HepG2 (cell line): Measurements from ENCODE around the gene LYZL6. TPM values are rescaled to one million over a fixed set of nuclear protein-coding genes. Genes with fewer than 3 reads are reported as not detected.

Experiments
- ARNT2 ChIP-seq: sonication (generic); formaldehyde crosslinking; IDR thresholded peaks from 2 replicates; pipeline ENCODE4 v1.8.0; 2022; ENCODE audit warnings: mild to moderate bottlenecking, low read depth, missing genetic modification reagents, moderate library complexity
- GPN1 ChIP-seq: sonication (generic); formaldehyde crosslinking; IDR thresholded peaks from 2 replicates; pipeline ENCODE4 v1.5.1; 2020; ENCODE audit warnings: missing genetic modification reagents, borderline replicate concordance
- HDAC6 ChIP-seq: fragments of 200-600 bp; sonication (generic); IDR thresholded peaks from 2 replicates; pipeline ENCODE4 v1.7.0; 2017; ENCODE audit warnings: mild to moderate bottlenecking, antibody characterized with exemption, low read length, low read depth
- KDM6A ChIP-seq: IDR thresholded peaks from 2 replicates; pipeline ENCODE4 v1.6.1; 2016; ENCODE audit warnings: low read depth
- KLF11 ChIP-seq: IDR thresholded peaks from 2 replicates; pipeline ENCODE4 v1.6.1; 2016; ENCODE audit warnings: missing compliant biosample characterization
- MIER2 ChIP-seq: IDR thresholded peaks from 2 replicates; pipeline ENCODE4 v1.6.1; 2016; ENCODE audit warnings: missing biosample characterization, missing genetic modification reagents
- MTF2 ChIP-seq: sonication (generic); formaldehyde crosslinking; IDR thresholded peaks from 2 replicates; pipeline ENCODE4 v1.5.0; 2020; ENCODE audit warnings: missing genetic modification reagents, borderline replicate concordance
- NFIB ChIP-seq: sonication (generic); formaldehyde crosslinking; IDR thresholded peaks from 2 replicates; pipeline ENCODE4 v1.9.0; 2021; ENCODE audit warnings: missing genetic modification reagents, mild to moderate bottlenecking, borderline replicate concordance
- NR2F6 ChIP-seq, 2 experiments: IDR thresholded peaks; 2 replicates each; pipeline ENCODE4 v1.6.1; 2016; ENCODE audit warnings: antibody characterized with exemption in 1 of 2, mild to moderate bottlenecking in 1 of 2
- PHF5A ChIP-seq: IDR thresholded peaks from one replicate; pipeline ENCODE4 v1.6.1; 2018; ENCODE audit warnings: low read depth, missing genetic modification reagents; ENCODE audit not compliant: unreplicated experiment
- RARA ChIP-seq: IDR thresholded peaks from 2 replicates; pipeline ENCODE4 v1.6.1; 2016; ENCODE audit warnings: missing genetic modification reagents, missing compliant biosample characterization
- YEATS2 ChIP-seq: sonication (generic); formaldehyde crosslinking; IDR thresholded peaks from 2 replicates; pipeline ENCODE4 v1.4.0; 2020; ENCODE audit warnings: missing genetic modification reagents, borderline replicate concordance
- ZFP82 ChIP-seq: sonication (generic); formaldehyde crosslinking; IDR thresholded peaks from 2 replicates; pipeline ENCODE4 v1.5.1; 2020; ENCODE audit warnings: mild to moderate bottlenecking, missing genetic modification reagents, borderline replicate concordance
- ZNF530 ChIP-seq: sonication (generic); formaldehyde crosslinking; IDR thresholded peaks from 2 replicates; pipeline ENCODE4 v1.5.0; 2020; ENCODE audit warnings: low read depth, mild to moderate bottlenecking, missing genetic modification reagents
- ZNF777 ChIP-seq: sonication (generic); formaldehyde crosslinking; IDR thresholded peaks from 2 replicates; pipeline ENCODE4 v1.4.0; 2020; ENCODE audit warnings: missing genetic modification reagents
- ZNF891 ChIP-seq: sonication (generic); formaldehyde crosslinking; IDR thresholded peaks from 2 replicates; pipeline ENCODE4 v1.5.0; 2020; ENCODE audit warnings: mild to moderate bottlenecking, missing genetic modification reagents
- polyA plus RNA-seq, 8 experiments: library from polyadenylated mRNA; depleted of rRNA in 3 of 8; stranded (reverse) in 7 of 8; unstranded in 1 of 8; fragments of >200 nt; fragmentation: Illumina TruSeq in 4 of 8; extraction: Trizol in 4 of 8; gene quantifications; 2 replicates each; pipeline versions ENCODE4 v1.2.1 to v1.2.3, GENCODE V29; 2011 to 2016; ENCODE audit warnings: low read depth in 4 of 8, missing spikeins in 1 of 8, mixed read lengths in 1 of 8; ENCODE audit not compliant: insufficient read depth in 1 of 8
- total RNA-seq, 5 experiments: library from RNA; depleted of rRNA; stranded (reverse); fragments of >200 nt; fragmentation: Illumina TruSeq; extraction: Trizol; gene quantifications; 2 replicates each; pipeline ENCODE4 v1.2.3, GENCODE V29; 2016; ENCODE audit warnings: low read depth in 1 of 5
- TF ChIP-seq, protein P1 (sequence below), 2 experiments: sonication (generic) in 1 of 2; formaldehyde crosslinking in 1 of 2; IDR thresholded peaks; 2 replicates each; pipeline versions ENCODE4 v1.6.1 to v1.9.0; 2014 to 2022; ENCODE audit warnings: antibody characterized with exemption in 1 of 2, borderline replicate concordance in 1 of 2, inconsistent platforms in 1 of 2, low read depth in 1 of 2, missing genetic modification reagents in 1 of 2
- TF ChIP-seq, protein P2 (sequence below): sonication (generic); formaldehyde crosslinking; IDR thresholded peaks from 2 replicates; pipeline ENCODE4 v1.4.0; 2020; ENCODE audit warnings: missing genetic modification reagents, borderline replicate concordance
- TF ChIP-seq, protein P3 (sequence below): IDR thresholded peaks from 2 replicates; pipeline ENCODE4 v1.6.1; 2016; ENCODE audit warnings: low read depth

Gene LYZL6
- total and polyA plus RNA-seq, 2 of the 13 experiments (the other 11 are each of a cell fraction or from before 2014, with no cell fraction given), result not detected

DNA sequence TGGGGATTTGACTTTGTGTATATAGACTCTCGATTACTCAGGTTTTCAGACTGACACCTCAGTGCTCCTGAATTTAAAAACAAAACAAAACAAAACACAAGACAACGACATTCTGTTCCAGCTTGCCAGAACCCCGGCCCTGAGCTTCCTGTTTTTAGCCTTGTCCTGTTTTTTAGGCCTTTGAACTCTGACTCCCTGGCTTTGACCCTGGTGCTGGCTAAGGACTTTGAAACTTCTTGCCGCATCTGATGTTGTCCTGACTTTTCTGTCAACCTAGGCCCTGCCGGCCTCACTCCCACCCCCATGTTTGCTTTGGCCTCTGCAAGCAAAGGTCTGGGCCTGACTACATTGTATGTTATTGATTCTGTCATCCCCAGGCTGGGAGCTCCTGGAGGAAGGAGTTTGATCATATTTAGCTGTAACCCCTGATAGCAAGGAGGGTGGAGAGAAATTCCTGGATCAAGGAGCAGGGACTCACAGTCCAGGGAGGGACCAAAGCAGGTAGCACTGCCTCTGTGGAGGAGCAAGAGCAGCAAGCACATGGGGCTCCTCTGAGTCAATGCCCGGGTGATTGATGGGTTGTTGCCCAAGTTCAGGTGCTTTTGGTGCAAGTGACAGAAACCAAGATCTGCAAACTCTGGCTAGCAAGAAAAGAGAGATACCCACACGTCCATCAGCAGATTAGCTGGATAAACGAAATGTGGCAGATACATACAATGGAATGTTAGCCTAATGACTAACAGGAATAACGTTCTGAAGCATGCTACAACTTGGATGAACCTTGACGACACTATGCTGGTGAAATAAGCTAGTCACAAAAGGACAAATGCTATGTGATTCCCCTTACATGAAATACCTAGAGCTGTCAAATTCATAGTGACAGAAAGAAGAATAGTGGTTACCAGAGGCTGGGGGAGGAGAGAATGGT is 30.1 kb upstream of the LYZL6 start (continued):
- TF ChIP-seq HDAC6, result no peak
- TF ChIP-seq ZNF777 (CRISPR knock-in tag), result no peak
- no peak for TF ChIP-seq ZNF530 (CRISPR knock-in tag)
- peak; percentile 83 for TF ChIP-seq ARNT2
- no peak for TF ChIP-seq GPN1
- TF ChIP-seq, protein P1, sequence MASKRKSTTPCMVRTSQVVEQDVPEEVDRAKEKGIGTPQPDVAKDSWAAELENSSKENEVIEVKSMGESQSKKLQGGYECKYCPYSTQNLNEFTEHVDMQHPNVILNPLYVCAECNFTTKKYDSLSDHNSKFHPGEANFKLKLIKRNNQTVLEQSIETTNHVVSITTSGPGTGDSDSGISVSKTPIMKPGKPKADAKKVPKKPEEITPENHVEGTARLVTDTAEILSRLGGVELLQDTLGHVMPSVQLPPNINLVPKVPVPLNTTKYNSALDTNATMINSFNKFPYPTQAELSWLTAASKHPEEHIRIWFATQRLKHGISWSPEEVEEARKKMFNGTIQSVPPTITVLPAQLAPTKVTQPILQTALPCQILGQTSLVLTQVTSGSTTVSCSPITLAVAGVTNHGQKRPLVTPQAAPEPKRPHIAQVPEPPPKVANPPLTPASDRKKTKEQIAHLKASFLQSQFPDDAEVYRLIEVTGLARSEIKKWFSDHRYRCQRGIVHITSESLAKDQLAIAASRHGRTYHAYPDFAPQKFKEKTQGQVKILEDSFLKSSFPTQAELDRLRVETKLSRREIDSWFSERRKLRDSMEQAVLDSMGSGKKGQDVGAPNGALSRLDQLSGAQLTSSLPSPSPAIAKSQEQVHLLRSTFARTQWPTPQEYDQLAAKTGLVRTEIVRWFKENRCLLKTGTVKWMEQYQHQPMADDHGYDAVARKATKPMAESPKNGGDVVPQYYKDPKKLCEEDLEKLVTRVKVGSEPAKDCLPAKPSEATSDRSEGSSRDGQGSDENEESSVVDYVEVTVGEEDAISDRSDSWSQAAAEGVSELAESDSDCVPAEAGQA (IDR thresholded peaks at IDR 0.05; ENCODE audit: low read depth), result 0 out of 2 replicates have a peak, but pooled peaks have one; percentile 41
- TF ChIP-seq, protein P1 (CRISPR knock-in tag; IDR thresholded peaks at IDR 0.05; ENCODE audit: borderline replicate concordance), result no peak
- TF ChIP-seq, protein P2, sequence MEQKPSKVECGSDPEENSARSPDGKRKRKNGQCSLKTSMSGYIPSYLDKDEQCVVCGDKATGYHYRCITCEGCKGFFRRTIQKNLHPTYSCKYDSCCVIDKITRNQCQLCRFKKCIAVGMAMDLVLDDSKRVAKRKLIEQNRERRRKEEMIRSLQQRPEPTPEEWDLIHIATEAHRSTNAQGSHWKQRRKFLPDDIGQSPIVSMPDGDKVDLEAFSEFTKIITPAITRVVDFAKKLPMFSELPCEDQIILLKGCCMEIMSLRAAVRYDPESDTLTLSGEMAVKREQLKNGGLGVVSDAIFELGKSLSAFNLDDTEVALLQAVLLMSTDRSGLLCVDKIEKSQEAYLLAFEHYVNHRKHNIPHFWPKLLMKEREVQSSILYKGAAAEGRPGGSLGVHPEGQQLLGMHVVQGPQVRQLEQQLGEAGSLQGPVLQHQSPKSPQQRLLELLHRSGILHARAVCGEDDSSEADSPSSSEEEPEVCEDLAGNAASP (CRISPR knock-in tag), result peak; percentile 97
- peak; percentile 34; the same call in 1 of the 2 replicates for TF ChIP-seq YEATS2 (CRISPR knock-in tag)
- peak; percentile 86 for TF ChIP-seq PHF5A (CRISPR knock-in tag)
- TF ChIP-seq MIER2, result 0 out of 2 replicates have a peak, but pooled peaks have one; percentile 24
- no peak for TF ChIP-seq KLF11 (CRISPR knock-in tag)
- TF ChIP-seq ZFP82 (CRISPR knock-in tag), result no peak
- TF ChIP-seq NFIB (CRISPR knock-in tag), result no peak
- peak; percentile 99 for TF ChIP-seq RARA (CRISPR knock-in tag)
- TF ChIP-seq NR2F6 (IDR thresholded peaks at IDR 0.05), result peak; percentile 97
- TF ChIP-seq NR2F6 (CRISPR knock-in tag; IDR thresholded peaks at IDR 0.05), result peak; percentile 98
- TF ChIP-seq, protein P3, sequence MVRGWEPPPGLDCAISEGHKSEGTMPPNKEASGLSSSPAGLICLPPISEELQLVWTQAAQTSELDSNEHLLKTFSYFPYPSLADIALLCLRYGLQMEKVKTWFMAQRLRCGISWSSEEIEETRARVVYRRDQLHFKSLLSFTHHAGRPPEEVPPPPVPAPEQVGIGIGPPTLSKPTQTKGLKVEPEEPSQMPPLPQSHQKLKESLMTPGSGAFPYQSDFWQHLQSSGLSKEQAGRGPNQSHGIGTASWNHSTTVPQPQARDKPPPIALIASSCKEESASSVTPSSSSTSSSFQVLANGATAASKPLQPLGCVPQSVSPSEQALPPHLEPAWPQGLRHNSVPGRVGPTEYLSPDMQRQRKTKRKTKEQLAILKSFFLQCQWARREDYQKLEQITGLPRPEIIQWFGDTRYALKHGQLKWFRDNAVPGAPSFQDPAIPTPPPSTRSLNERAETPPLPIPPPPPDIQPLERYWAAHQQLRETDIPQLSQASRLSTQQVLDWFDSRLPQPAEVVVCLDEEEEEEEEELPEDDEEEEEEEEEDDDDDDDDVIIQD (CRISPR knock-in tag), result peak; percentile 63; the same call in 1 of the 2 replicates
- no peak for TF ChIP-seq MTF2
- no peak for TF ChIP-seq ZNF891 (CRISPR knock-in tag)
- TF ChIP-seq KDM6A (CRISPR knock-in tag), result peak; percentile 100
